Common myeloid progenitor, CD34-positive (primary cell): ENCODE data around the gene WNT16.

Source experiments
- CTCF ChIA-PET: fragments of 350-600 bp; sonication (Branson Sonifier 250); formaldehyde crosslinking; loops from one replicate; lab custom pipeline; 2021; ENCODE audit warnings: antibody characterized with exemption; lab: Charles Lee
- POLR2A ChIA-PET: fragments of 350-600 bp; sonication (Branson Sonifier 250); formaldehyde crosslinking; loops from one replicate; lab custom pipeline; 2021; ENCODE audit warnings: antibody characterized with exemption; lab: Charles Lee
- DNase-seq, 3 donors: peaks; one replicate each; pipeline versions ENCODE4 v3.0.0 to v3.0.0-alpha.2; 2013
- H3K27ac ChIP-seq, 2 experiments: 1 replicate in 1 of 2; 2 replicates in 1 of 2; pipeline ENCODE4 v1.7.0; 2013; ENCODE audit warnings: inconsistent platforms in 2 of 2, low read length in 2 of 2, mild to moderate bottlenecking in 2 of 2, low read depth in 1 of 2, moderate library complexity in 1 of 2; ENCODE audit not compliant: severe bottlenecking in 2 of 2, insufficient read depth in 1 of 2, poor library complexity in 1 of 2
- H3K27me3 ChIP-seq, 5 experiments: replicated peaks in 2 of 5; 1 replicate in 3 of 5; 2 replicates in 2 of 5; pipeline versions ENCODE4 v1.6.1 to v1.7.0; 2013; ENCODE audit warnings: low read length in 4 of 5, mild to moderate bottlenecking in 2 of 5, moderate library complexity in 2 of 5, inconsistent platforms in 1 of 5; ENCODE audit not compliant: insufficient read depth in 5 of 5, control insufficient read depth in 4 of 5
- H3K36me3 ChIP-seq, 4 experiments: 1 replicate in 2 of 4; 2 replicates in 2 of 4; pipeline versions ENCODE4 v1.6.1 to v1.7.0; 2013; ENCODE audit warnings: low read length in 3 of 4, control low read depth in 1 of 4, mild to moderate bottlenecking in 1 of 4; ENCODE audit not compliant: control insufficient read depth in 4 of 4, insufficient read depth in 4 of 4
- H3K4me1 ChIP-seq, 4 experiments: 1 replicate in 3 of 4; 2 replicates in 1 of 4; pipeline versions ENCODE4 v1.6.1 to v1.7.1; 2013; ENCODE audit warnings: low read length in 3 of 4, mild to moderate bottlenecking in 3 of 4, control low read depth in 1 of 4, inconsistent platforms in 1 of 4, moderate library complexity in 1 of 4; ENCODE audit not compliant: control insufficient read depth in 4 of 4, insufficient read depth in 4 of 4; ENCODE audit errors: control extremely low read depth in 1 of 4
- H3K4me3 ChIP-seq, 7 experiments: 1 replicate in 4 of 7; 2 replicates in 3 of 7; pipeline versions ENCODE4 v1.5.1 to v1.7.0; 2013; ENCODE audit warnings: mild to moderate bottlenecking in 7 of 7, low read length in 6 of 7, moderate library complexity in 6 of 7, inconsistent platforms in 2 of 7, low read depth in 2 of 7, control low read depth in 1 of 7; ENCODE audit not compliant: insufficient read depth in 4 of 7, control insufficient read depth in 1 of 7; ENCODE audit errors: extremely low read depth in 1 of 7
- H3K9me3 ChIP-seq, 5 experiments: 1 replicate in 4 of 5; 2 replicates in 1 of 5; pipeline versions ENCODE4 v1.6.1 to v1.7.1; 2013; ENCODE audit warnings: low read length in 4 of 5, mild to moderate bottlenecking in 2 of 5, inconsistent platforms in 1 of 5, low read depth in 1 of 5, moderate library complexity in 1 of 5; ENCODE audit not compliant: control insufficient read depth in 4 of 5, insufficient read depth in 2 of 5; ENCODE audit errors: control extremely low read depth in 1 of 5
- WGBS: methylation state at CpG from one replicate; pipeline ENCODE4 v1.1.5; 2013; ENCODE audit not compliant: insufficient coverage; 5-methylcytosine and 5-hydroxymethylcytosine counted together

The WNT16 gene

DNA sequence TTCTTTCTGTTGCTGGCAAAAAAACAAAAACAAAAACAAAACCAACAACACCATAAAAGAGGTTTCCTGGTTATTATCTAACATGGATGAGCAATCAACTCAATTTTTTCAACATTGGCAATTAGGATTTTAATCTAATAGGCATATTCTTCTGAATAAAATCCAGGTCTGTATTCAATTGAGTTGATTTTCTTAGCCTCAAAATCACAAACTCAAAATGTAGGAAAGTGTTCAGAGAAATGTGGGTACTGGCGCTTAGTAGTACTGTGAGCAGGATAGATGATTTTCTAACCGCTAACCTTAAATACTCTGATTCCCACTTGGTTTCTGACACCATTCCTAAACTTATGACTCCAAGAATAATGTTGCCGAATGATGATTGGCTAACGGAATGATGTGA, 5.6 kb downstream of the WNT16 start:
- no peaks in the 10 kb centered on the region for H3K9me3 ChIP-seq
- no peak overlapping the region for H3K4me3 ChIP-seq
- H3K36me3 ChIP-seq: no peaks in the 10 kb centered on the region
- ChIA-PET POLR2A (no interaction called here), CTCF (no interaction called here)
- H3K27me3 ChIP-seq: peaks cover 12 to 76% (median 25%) of the 10 kb centered on the region in 5 experiments
- no peak for DNase-seq
- no peak overlapping the region for H3K27ac ChIP-seq
- no CpG with 5 or more reads among the region's 4 CpGs for WGBS
- H3K4me1 ChIP-seq: peaks cover 0 to 12% (median 9%) of the 10 kb centered on the region in 4 experiments

DNA sequence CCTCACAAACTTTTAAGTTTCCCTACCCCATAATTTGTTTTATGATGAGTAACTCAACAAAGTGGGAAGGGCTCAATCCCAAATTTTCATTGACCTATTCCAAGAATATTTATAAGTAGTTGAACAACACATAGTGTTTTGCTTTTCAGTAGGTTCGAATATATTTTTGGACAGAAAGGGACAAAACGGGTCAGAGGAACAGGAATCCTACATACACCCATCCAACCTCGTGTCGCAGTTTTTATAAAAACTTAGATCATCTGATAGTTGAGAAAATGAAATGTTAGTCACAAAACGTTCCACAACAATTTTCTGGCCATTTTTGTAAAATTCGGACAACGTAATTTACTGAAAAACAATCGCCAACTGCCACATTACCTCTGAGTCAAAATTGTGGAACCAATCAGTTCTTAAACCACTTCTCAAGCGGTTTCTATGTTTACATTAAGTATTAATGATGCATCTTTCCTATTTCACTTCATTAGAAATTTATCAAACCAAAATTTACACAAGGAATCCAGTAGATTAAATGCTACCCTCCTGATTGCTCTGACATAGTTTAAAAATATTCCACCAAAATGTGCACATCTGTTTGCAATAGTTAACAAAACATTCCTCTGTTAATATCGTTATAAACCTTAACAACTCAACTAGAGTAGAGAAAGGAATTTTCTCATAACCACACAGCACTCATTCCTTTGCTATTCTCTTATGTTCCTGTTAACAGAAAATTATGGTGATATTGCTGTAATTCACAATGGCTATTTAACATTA, 6.3 kb downstream of the WNT16 start:
- ChIA-PET CTCF (no interaction called here), POLR2A (no interaction called here)
- Histone ChIP-seq H3K27me3 (peaks cover 9 to 69% (median 21%) of the 10 kb centered on the region in 5 experiments), H3K27ac (no peak overlapping the region), H3K4me3 (no peak overlapping the region), H3K9me3 (no peaks in the 10 kb centered on the region), H3K4me1 (peaks cover 0 to 5% (median 4%) of the 10 kb centered on the region in 4 experiments), H3K36me3 (no peaks in the 10 kb centered on the region)
- no CpG with 5 or more reads among the region's 10 CpGs for WGBS
- no peak for DNase-seq

DNA sequence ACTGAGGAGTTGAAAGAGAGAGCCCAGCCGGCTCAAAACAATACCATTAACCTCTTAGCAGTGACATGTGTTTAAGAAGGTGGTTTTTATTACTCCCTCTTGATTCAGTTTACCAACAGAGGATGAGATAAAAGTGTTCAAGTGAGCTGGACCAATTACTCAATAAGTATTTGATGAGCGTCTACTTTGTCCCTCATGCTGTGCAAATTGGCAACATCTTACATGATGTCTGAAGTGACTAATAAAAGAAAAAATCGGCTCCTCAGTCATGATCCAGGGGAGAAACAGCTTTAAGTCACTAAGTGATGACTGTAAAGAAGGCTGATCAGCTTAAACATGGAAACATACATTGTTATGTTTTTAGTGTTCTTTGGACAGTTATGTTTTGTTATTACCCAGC, 7.8 kb downstream of the WNT16 start:
- Histone ChIP-seq H3K27me3 (peaks cover 6 to 54% (median 12%) of the 10 kb centered on the region in 5 experiments), H3K27ac (no peak overlapping the region), H3K4me3 (no peak overlapping the region), H3K9me3 (no peaks in the 10 kb centered on the region), H3K36me3 (no peaks in the 10 kb centered on the region), H3K4me1 (no peaks in the 10 kb centered on the region)
- ChIA-PET POLR2A (no interaction called here), CTCF (no interaction called here)
- 88% methylated on average over 2 of the region's 3 CpGs for WGBS
- no peak for DNase-seq

DNA sequence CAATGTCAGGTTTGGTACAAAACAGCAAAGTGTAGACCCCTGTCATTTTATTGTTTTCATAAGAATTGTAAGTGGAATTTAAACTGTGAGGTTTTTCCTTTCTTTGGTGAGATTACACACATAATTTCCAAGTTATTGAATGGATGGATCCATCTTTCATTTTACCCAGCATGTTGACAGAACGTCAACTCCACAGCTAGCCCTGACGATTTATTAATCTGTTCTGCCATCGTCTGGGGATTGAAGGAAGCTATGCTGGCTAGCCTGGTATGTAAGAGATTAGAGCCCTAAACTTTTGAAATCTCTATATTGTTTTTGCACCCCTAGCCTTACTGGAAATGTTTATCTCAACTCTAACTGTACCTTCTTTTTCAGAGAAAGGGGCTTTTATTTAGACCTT, 8.6 kb downstream of the WNT16 start:
- DNase-seq: peak in 1 of 3 donors; percentile 20
- no peaks in the 10 kb centered on the region for H3K9me3 ChIP-seq
- ChIA-PET POLR2A (no interaction called here), CTCF (no interaction called here)
- no peak overlapping the region for H3K27ac ChIP-seq
- peaks cover 5 to 46% (median 8%) of the 10 kb centered on the region in 5 experiments for H3K27me3 ChIP-seq
- H3K36me3 ChIP-seq: no peaks in the 10 kb centered on the region
- no peak overlapping the region for H3K4me3 ChIP-seq
- WGBS: 0% methylated on average over 3 of the region's 3 CpGs
- no peaks in the 10 kb centered on the region for H3K4me1 ChIP-seq

DNA sequence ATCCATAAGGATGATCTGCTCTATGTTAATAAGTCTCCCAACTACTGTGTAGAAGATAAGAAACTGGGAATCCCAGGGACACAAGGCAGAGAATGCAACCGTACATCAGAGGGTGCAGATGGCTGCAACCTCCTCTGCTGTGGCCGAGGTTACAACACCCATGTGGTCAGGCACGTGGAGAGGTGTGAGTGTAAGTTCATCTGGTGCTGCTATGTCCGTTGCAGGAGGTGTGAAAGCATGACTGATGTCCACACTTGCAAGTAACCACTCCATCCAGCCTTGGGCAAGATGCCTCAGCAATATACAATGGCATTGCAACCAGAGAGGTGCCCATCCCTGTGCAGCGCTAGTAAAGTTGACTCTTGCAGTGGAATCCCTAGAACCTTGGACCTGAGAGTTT, 10.3 kb downstream of the WNT16 start:
- Histone ChIP-seq H3K36me3 (no peaks in the 10 kb centered on the region), H3K27me3 (peaks cover 5 to 30% (median 8%) of the 10 kb centered on the region in 5 experiments), H3K4me3 (no peak overlapping the region), H3K9me3 (no peaks in the 10 kb centered on the region), H3K4me1 (no peaks in the 10 kb centered on the region), H3K27ac (no peak overlapping the region)
- ChIA-PET POLR2A (no interaction called here), CTCF (no interaction called here)
- 92% methylated on average over 4 of the region's 5 CpGs for WGBS
- DNase-seq: no peak

DNA sequence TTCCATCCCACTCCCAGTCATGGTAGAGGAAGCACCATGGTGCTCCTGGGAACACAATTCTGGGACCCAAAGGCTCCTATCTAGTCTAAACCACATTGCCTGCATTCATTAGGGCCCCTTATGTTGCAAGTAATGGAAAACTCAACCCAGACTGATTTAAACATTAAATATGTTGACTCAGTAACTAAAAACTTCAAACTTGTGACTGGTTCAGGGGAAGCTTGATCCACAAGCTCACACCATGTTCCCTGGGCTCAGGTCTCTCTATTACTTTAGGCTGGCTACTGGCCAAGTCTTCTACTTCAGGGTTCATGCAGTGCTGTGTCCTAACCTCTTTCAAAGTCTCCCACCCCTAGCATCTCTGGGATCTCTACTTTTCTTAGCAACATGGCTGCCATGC, 13.1 kb downstream of the WNT16 start:
- Histone ChIP-seq H3K27ac (no peak overlapping the region), H3K4me3 (no peak overlapping the region), H3K9me3 (no peaks in the 10 kb centered on the region), H3K36me3 (peaks cover 0 to 7% (median 3%) of the 10 kb centered on the region in 4 experiments), H3K27me3 (peaks cover 0 to 4% (median 3%) of the 10 kb centered on the region in 5 experiments), H3K4me1 (no peaks in the 10 kb centered on the region)
- POLR2A ChIA-PET: no interaction called here
- CTCF ChIA-PET: no interaction called here
- no peak for DNase-seq

DNA sequence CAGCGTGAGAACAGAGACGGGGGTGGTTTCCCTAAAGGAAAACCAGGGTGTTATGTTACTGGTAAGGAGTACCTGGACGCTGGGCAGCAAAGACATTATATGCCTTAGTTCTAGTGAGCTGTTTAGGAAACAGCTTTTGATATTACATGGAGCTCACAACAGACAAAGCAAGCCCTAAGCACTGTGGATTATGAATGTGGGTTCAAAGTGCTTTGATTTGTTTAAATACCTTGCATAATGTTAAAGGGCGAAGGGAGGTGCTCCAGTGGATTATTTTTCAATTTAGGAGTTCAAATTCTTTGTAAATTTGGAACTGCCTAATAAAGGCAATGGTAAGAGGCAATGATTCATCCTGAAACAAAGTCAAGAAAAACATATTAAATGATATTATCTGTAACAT, 13.8 kb downstream of the WNT16 start:
- Histone ChIP-seq H3K27ac (no peak overlapping the region), H3K27me3 (peaks cover 0 to 3% (median 0%) of the 10 kb centered on the region in 5 experiments), H3K36me3 (peaks cover 0 to 11% (median 6%) of the 10 kb centered on the region in 4 experiments), H3K9me3 (no peaks in the 10 kb centered on the region), H3K4me3 (no peak overlapping the region), H3K4me1 (no peaks in the 10 kb centered on the region)
- ChIA-PET CTCF (no interaction called here), POLR2A (no interaction called here)
- no peak for DNase-seq
- WGBS: 100% methylated on average over 3 of the region's 4 CpGs
